HCT116 (cell line): ENCODE results near the gene ACAT2. TPM values are rescaled to one million over a fixed set of nuclear protein-coding genes. Genes with fewer than 3 reads are reported as not detected.

Experiments
- ATAC-seq: fragments of 200-7000 bp; cut with Tn5 transposase; 2 replicates; pipeline ENCODE4 v1.9.1; 2020; ENCODE audit warnings: mild to moderate bottlenecking, moderate library complexity
- BruUV-seq: library from RNA; stranded (reverse); fragments of 400-500 nt; replicated peaks from 2 replicates; lab custom pipeline; 2021; lab: Mats Ljungman, UMichigan
- CTCF ChIA-PET: fragments of 300-600 bp; sonication (Branson Sonifier 250); formaldehyde crosslinking; loops from one replicate; lab custom pipeline; 2021; ENCODE audit warnings: antibody characterized with exemption; lab: Charles Lee
- POLR2A ChIA-PET: fragments of 300-600, 350-600 bp; sonication (Branson Sonifier 250); formaldehyde crosslinking; loops from one replicate; lab custom pipeline; 2021; ENCODE audit warnings: antibody characterized with exemption; lab: Charles Lee
- RAD21 ChIA-PET, 2 experiments: fragments of 300-600 bp; sonication (Branson Sonifier 250); formaldehyde crosslinking; loops; one replicate each; lab custom pipeline; 2023; ENCODE audit warnings: low total read pairs in 2 of 2; ENCODE audit not compliant: uncharacterized antibody in 2 of 2, unreplicated experiment in 2 of 2, low non-redundant PET in 1 of 2; lab: Charles Lee
- DNase-seq: peaks from one replicate; pipeline ENCODE4 v3.0.0-alpha.2; 2010; ENCODE audit warnings: low read depth, low spot score
- H2AFZ ChIP-seq: fragments of 200-600 bp; shearing (Covaris generic), sonication (generic); 2 replicates; pipeline ENCODE4 v1.6.1; 2017; ENCODE audit warnings: low read depth, mixed run types, mixed read lengths, antibody characterized with exemption, low read length; ENCODE audit not compliant: poor library complexity, severe bottlenecking
- H3K27ac ChIP-seq: 2 replicates; pipeline ENCODE4 v1.5.1; 2012; ENCODE audit warnings: low read depth, low read length
- H3K27me3 ChIP-seq: fragments of 200-600 bp; sonication (generic); 2 replicates; pipeline ENCODE4 v1.6.1; 2016; ENCODE audit warnings: mixed run types, low read length, mixed read lengths; ENCODE audit not compliant: insufficient read depth
- H3K36me3 ChIP-seq, 2 experiments: fragments of 200-500 bp in 1 of 2; fragments of 200-600 bp in 1 of 2; sonication (Bioruptor generic) in 1 of 2; sonication (generic) in 1 of 2; 2 replicates each; pipeline versions ENCODE4 v1.5.1 to v1.6.1; 2014 to 2016; ENCODE audit warnings: low read length in 2 of 2, inconsistent platforms in 1 of 2, mixed read lengths in 1 of 2, mixed run types in 1 of 2; ENCODE audit not compliant: insufficient read depth in 2 of 2, control insufficient read depth in 1 of 2
- H3K4me1 ChIP-seq, 2 experiments: fragments of 200-600 bp in 1 of 2; sonication (generic) in 1 of 2; 2 replicates each; pipeline versions ENCODE4 v1.5.1 to v1.6.1; 2012 to 2017; ENCODE audit warnings: low read length in 2 of 2, inconsistent platforms in 1 of 2, mild to moderate bottlenecking in 1 of 2, mixed read lengths in 1 of 2, mixed run types in 1 of 2, moderate library complexity in 1 of 2; ENCODE audit not compliant: insufficient read depth in 2 of 2, control insufficient read depth in 1 of 2
- H3K4me2 ChIP-seq: fragments of 200-600 bp; sonication (generic); 2 replicates; pipeline ENCODE4 v1.6.1; 2017; ENCODE audit warnings: mixed run types, low read length, mixed read lengths
- H3K4me3 ChIP-seq, 2 experiments: fragments of 200-600 bp in 1 of 2; sonication (generic) in 1 of 2; replicated peaks in 1 of 2; 2 replicates each; pipeline ENCODE4 v1.5.1; 2011 to 2016; ENCODE audit warnings: low read length in 2 of 2, control low read depth in 1 of 2, low read depth in 1 of 2, mild to moderate bottlenecking in 1 of 2, mixed read lengths in 1 of 2, mixed run types in 1 of 2
- H3K79me2 ChIP-seq: fragments of 200-600 bp; sonication (generic); 2 replicates; pipeline ENCODE4 v1.6.1; 2017; ENCODE audit warnings: mild to moderate bottlenecking, mixed run types, low read length, moderate library complexity, mixed read lengths; ENCODE audit not compliant: insufficient read depth
- H3K9ac ChIP-seq: fragments of 200-600 bp; sonication (generic); 2 replicates; pipeline ENCODE4 v1.6.1; 2016; ENCODE audit warnings: low read length, mixed read lengths
- H3K9me2 ChIP-seq: fragments of 200-600 bp; sonication (generic), shearing (Covaris generic); 2 replicates; pipeline ENCODE4 v1.6.1; 2017; ENCODE audit warnings: mixed run types, mild to moderate bottlenecking, moderate library complexity; ENCODE audit not compliant: insufficient read depth
- H3K9me3 ChIP-seq, 2 experiments: fragments of 200-500 bp in 1 of 2; fragments of 200-600 bp in 1 of 2; sonication (Bioruptor generic) in 1 of 2; sonication (generic) in 1 of 2; 2 replicates each; pipeline ENCODE4 v1.6.1; 2014 to 2017; ENCODE audit warnings: low read length in 2 of 2, mixed read lengths in 2 of 2, inconsistent platforms in 1 of 2, low read depth in 1 of 2, mild to moderate bottlenecking in 1 of 2, mixed run types in 1 of 2, moderate library complexity in 1 of 2; ENCODE audit not compliant: control insufficient read depth in 1 of 2, insufficient read depth in 1 of 2
- H4K20me1 ChIP-seq: fragments of 200-600 bp; sonication (generic), shearing (Covaris generic); 2 replicates; pipeline ENCODE4 v1.6.1; 2017; ENCODE audit warnings: mixed run types, mild to moderate bottlenecking, moderate library complexity; ENCODE audit not compliant: insufficient read depth
- CBX3 ChIP-seq: IDR thresholded peaks from 2 replicates; pipeline ENCODE4 v1.6.1; 2012; ENCODE audit warnings: low read depth
- CEBPB ChIP-seq: IDR thresholded peaks from 2 replicates; pipeline ENCODE4 v1.6.1; 2012; ENCODE audit warnings: low read depth
- POLR2A ChIP-seq: IDR thresholded peaks from 2 replicates; pipeline ENCODE4 v1.7.0; 2011; ENCODE audit warnings: borderline replicate concordance; ENCODE audit not compliant: insufficient read depth, insufficient read length; ENCODE audit errors: extremely low read depth
- intact Hi-C: fragments of 100-400 bp; cut with micrococcal nuclease; formaldehyde crosslinking; loops from 2 replicates; pipeline ENCODE4 v1.10.0; 2022
- total RNA-seq: library from RNA; stranded (reverse); gene quantifications from one replicate; pipeline ENCODE4 v1.2.1, GENCODE V29; 2021; ENCODE audit not compliant: unreplicated experiment
- TF ChIP-seq, protein P1 (sequence below), 3 experiments: fragments of 200-600 bp in 1 of 3; sonication (generic) in 1 of 3; IDR thresholded peaks in 2 of 3; conservative IDR thresholded peaks in 1 of 3; 2 replicates each; pipeline ENCODE4 v1.5.1; 2012 to 2017; ENCODE audit warnings: low read depth in 2 of 3, low read length in 2 of 3, antibody characterized with exemption in 1 of 3, borderline replicate concordance in 1 of 3, control low read depth in 1 of 3, mild to moderate bottlenecking in 1 of 3, mixed read lengths in 1 of 3, mixed run types in 1 of 3, moderate library complexity in 1 of 3; ENCODE audit not compliant: insufficient read depth in 1 of 3
- TF ChIP-seq, protein P2 (sequence below): IDR thresholded peaks from 2 replicates; pipeline ENCODE4 v1.6.1; 2011; ENCODE audit warnings: mild to moderate bottlenecking, low read length, moderate library complexity; ENCODE audit not compliant: insufficient replicate concordance; ENCODE audit errors: extremely low read depth

The ACAT2 gene
- total RNA-seq, 1 experiment from 2014 or later: 41.6 TPM

- TF ChIP-seq, protein P1, sequence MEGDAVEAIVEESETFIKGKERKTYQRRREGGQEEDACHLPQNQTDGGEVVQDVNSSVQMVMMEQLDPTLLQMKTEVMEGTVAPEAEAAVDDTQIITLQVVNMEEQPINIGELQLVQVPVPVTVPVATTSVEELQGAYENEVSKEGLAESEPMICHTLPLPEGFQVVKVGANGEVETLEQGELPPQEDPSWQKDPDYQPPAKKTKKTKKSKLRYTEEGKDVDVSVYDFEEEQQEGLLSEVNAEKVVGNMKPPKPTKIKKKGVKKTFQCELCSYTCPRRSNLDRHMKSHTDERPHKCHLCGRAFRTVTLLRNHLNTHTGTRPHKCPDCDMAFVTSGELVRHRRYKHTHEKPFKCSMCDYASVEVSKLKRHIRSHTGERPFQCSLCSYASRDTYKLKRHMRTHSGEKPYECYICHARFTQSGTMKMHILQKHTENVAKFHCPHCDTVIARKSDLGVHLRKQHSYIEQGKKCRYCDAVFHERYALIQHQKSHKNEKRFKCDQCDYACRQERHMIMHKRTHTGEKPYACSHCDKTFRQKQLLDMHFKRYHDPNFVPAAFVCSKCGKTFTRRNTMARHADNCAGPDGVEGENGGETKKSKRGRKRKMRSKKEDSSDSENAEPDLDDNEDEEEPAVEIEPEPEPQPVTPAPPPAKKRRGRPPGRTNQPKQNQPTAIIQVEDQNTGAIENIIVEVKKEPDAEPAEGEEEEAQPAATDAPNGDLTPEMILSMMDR (IDR thresholded peaks at IDR 0.05 in 2 of 3, conservative IDR thresholded peaks at IDR 0.05 in 1 of 3; ENCODE audit: borderline replicate concordance in 1 of 3, insufficient read depth in 1 of 3, low read depth in 2 of 3, low read length in 2 of 3): no peak
- TF ChIP-seq, protein P2, sequence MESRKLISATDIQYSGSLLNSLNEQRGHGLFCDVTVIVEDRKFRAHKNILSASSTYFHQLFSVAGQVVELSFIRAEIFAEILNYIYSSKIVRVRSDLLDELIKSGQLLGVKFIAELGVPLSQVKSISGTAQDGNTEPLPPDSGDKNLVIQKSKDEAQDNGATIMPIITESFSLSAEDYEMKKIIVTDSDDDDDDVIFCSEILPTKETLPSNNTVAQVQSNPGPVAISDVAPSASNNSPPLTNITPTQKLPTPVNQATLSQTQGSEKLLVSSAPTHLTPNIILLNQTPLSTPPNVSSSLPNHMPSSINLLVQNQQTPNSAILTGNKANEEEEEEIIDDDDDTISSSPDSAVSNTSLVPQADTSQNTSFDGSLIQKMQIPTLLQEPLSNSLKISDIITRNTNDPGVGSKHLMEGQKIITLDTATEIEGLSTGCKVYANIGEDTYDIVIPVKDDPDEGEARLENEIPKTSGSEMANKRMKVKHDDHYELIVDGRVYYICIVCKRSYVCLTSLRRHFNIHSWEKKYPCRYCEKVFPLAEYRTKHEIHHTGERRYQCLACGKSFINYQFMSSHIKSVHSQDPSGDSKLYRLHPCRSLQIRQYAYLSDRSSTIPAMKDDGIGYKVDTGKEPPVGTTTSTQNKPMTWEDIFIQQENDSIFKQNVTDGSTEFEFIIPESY: no peak
- TF ChIP-seq, all 23 proteins: peak for 0
These were observed 40.1 kb downstream of the ACAT2 start (continued) for GRCh38 chr6:159801935-159802334.

- BruUV-seq: no TSS peak
- no peak overlapping the region for H3K9ac ChIP-seq
- no peaks in the 10 kb centered on the region for H3K9me3 ChIP-seq
- H3K9me2 ChIP-seq: no peaks in the 10 kb centered on the region
- no peak overlapping the region for H3K4me2 ChIP-seq
- TF ChIP-seq CEBPB: no peak
- no peak for TF ChIP-seq POLR2A
- no peak for TF ChIP-seq CBX3
- no peaks in the 10 kb centered on the region for H3K36me3 ChIP-seq
- no peaks in the 10 kb centered on the region for H4K20me1 ChIP-seq
- no peak overlapping the region for H3K27ac ChIP-seq
- DNase-seq (no peak), ATAC-seq (no peak)
- H3K79me2 ChIP-seq: no peaks in the 10 kb centered on the region
- H3K4me1 ChIP-seq: no peaks in the 10 kb centered on the region
- ChIA-PET POLR2A (no interaction called here), RAD21 (no interaction called here), CTCF (no interaction called here)
- intact Hi-C loops: no loop called here
- H2AFZ ChIP-seq: no peak overlapping the region
- no peak overlapping the region for H3K4me3 ChIP-seq
- no peaks in the 10 kb centered on the region for H3K27me3 ChIP-seq
These were observed 42.7 kb downstream of the ACAT2 start for GRCh38 chr6:159804504-159804903.
